SK-N-MC (cell line): Measurements from ENCODE around the gene DPEP3.

Experiments used
- DNase-seq: peaks from one replicate; pipeline ENCODE4 v3.0.0-alpha.2; 2011; ENCODE audit warnings: low read depth, low spot score
- H3K27ac ChIP-seq: fragments of 200-600 bp; sonication (generic); 2 replicates; pipeline ENCODE4 v1.5.1; 2016; ENCODE audit warnings: mixed run types
- H3K36me3 ChIP-seq: fragments of 200-600 bp; sonication (generic); 2 replicates; pipeline ENCODE4 v1.6.1; 2017; ENCODE audit warnings: antibody characterized with exemption, low read length, mixed read lengths; ENCODE audit not compliant: insufficient read depth
- H3K4me3 ChIP-seq: fragments of 200-600 bp; sonication (generic); 2 replicates; pipeline ENCODE4 v1.5.1; 2016
- H3K9ac ChIP-seq: fragments of 200-600 bp; sonication (generic); 2 replicates; pipeline ENCODE4 v1.8.0; 2017; ENCODE audit warnings: mixed run types, mixed read lengths; ENCODE audit not compliant: insufficient read length
- H3K9me3 ChIP-seq: fragments of 200-600 bp; sonication (generic); 2 replicates; pipeline ENCODE4 v1.6.1; 2017; ENCODE audit warnings: low read depth, mild to moderate bottlenecking, antibody characterized with exemption, low read length, moderate library complexity, mixed read lengths
- EZH2 ChIP-seq: fragments of 200-600 bp; sonication (generic); IDR thresholded peaks from one replicate; pipeline ENCODE4 v1.6.1; 2017; ENCODE audit warnings: antibody characterized with exemption
- FOXP2 ChIP-seq: optimal IDR thresholded peaks from 2 replicates; pipeline ENCODE3; 2011; ENCODE audit warnings: mild to moderate bottlenecking, moderate library complexity; ENCODE audit not compliant: insufficient read depth; ENCODE audit errors: extremely low read length, control extremely low read depth
- POLR2AphosphoS5 ChIP-seq: IDR thresholded peaks from 2 replicates; pipeline ENCODE4 v1.6.1; 2012; ENCODE audit warnings: mild to moderate bottlenecking, low read depth, low read length, borderline replicate concordance

DPEP3 gene

DNA sequence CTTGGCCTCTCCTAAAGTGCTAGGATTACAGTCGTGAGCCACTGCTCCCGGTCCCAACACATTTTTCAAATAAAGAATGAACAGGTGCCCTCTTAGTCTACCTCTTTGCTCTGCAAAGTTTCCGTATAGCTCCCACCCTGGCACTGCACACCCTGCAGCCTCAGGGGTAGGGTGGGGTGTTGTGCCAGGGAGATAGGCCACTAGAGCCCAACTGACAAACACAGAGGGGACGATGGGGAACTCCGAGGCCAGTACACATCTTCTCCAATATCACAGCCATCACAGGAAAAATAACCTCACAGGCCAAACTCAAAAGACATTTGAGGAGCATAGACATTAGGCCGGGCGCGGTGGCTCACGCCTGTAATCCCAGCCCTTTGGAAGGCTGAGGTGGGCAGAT is 9.2 kb downstream of the DPEP3 start:
- Histone ChIP-seq H3K9me3 (no peaks in the 10 kb centered on the region), H3K9ac (no peak overlapping the region), H3K4me3 (no peak overlapping the region), H3K36me3 (no peaks in the 10 kb centered on the region), H3K27ac (no peak overlapping the region)
- no peak for DNase-seq
- TF ChIP-seq POLR2AphosphoS5, result no peak
- no peak for TF ChIP-seq FOXP2
- no peak for TF ChIP-seq EZH2

DNA sequence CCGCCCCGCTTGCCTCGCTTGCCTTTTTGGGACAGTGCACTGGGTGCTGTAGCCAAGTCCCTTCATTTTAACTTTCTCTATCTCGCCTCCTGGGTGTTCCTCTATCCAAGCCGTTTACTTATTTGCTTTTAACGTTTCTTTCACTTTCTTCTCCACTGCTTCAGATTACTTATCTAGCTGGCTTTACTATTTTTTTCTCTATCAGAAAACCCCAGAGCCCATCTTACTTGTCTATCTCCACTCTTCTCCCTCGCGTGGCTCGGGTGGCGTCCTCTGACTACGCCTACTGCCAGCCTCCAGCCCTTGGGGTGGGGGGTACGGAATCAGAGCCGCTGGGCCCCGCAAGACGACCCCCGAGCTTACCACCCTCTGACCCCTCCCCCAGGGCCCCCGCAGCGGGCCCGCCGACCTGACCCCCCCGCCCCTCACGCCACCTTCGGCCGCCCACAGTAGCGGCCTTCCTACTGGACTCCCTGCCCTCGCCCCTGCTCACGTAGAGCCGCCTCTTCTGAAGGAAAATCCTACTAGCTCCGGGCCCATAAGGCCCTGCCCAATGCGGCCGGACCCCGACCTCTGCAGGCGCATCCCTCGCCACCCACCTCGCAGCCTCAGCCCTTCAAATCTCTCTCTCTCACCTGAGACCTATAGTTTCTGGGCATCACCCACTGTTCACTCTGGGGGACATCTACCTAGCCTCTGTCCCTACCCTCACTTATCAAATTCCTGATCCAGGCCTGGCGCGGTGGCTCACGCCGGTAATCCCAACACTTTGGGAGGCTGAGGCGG is 10.9 kb downstream of the DPEP3 start:
- Histone ChIP-seq H3K27ac (no peak overlapping the region), H3K4me3 (no peak overlapping the region), H3K36me3 (no peaks in the 10 kb centered on the region), H3K9me3 (no peaks in the 10 kb centered on the region), H3K9ac (no peak overlapping the region)
- TF ChIP-seq FOXP2 (no peak), EZH2 (no peak), POLR2AphosphoS5 (no peak)
- DNase-seq, result no peak

DNA sequence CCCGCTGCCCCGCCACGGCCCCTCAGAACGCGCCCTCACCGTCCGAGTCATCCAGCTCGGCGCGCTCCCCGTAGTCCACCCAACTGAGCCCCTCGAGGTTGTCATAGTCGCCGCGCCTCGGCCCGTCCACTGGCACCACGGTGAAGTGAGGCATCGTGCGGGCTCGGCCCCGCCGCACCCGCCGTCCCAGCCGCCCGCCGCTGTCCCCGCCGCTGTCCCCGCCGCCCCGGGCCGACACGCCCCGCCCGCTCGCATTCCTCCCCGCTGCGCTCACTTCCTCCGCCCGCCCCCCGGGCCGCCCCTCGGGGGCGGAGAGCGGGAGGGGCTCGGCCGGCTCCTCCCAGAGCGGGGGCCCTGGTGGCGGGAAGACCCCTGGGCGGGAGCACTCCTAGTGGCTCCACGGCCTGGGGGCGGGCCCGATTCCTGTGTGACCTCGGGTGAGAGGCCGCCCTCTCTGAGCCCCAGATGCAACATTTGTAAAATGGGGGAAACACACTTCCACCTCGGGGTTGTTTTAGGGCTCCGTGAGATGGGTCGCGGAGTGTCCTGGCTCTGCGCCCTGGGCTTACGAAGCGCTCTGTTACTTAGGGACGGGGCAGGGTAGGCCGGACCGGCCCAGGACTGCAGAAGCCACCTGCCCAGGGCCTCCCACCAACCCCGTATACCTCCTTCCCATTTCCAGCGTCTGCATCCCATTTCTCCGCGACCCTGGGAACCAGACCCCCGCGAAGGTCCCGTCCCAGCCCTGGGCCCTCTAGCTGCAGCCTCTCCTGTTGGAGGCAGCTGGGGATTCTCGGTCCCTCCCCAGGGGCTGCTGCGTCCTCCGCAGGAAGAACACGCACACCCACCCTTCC is 11.7 kb downstream of the DPEP3 start, which contains the start of gene SLC12A4:
SLC12A4 (minus strand) TSS at position 238 of the 854 bp plus-strand sequence; CDS start at position 154, 84 bp downstream.
- Histone ChIP-seq H3K36me3 (no peaks in the 10 kb centered on the region), H3K9ac (peak within 1 kb of the TSS; percentile 47), H3K27ac (no peak within 1 kb of the TSS), H3K9me3 (no peaks in the 10 kb centered on the region), H3K4me3 (peak within 1 kb of the TSS; percentile 76)
- TF ChIP-seq POLR2AphosphoS5 (no peak), FOXP2 (no peak), EZH2 (no peak)
- no peak for DNase-seq

DNA sequence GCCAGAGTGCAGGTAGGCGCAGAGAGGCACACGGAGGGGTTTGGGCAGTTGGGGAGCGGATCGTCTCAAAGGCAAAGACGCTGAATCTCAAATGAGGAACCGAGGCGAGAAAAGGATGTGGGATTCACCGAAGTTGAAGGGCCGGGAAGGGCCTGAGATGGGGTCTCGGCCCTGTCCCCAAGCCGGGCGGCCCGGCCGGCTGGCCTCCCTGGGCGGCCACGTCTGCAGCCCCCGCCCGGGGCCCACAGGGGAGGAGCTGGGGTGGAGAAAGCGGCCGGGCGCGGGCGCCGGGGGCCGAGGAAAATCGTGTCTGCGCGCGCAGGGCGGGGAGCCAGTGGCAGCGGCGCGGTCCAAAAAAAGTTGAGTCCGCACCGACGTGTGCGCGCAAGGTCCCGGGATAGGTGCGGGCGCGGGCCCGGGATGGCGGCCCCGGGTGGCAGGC is 12.3 kb downstream of the DPEP3 start:
- no peaks in the 10 kb centered on the region for H3K9me3 ChIP-seq
- no peaks in the 10 kb centered on the region for H3K36me3 ChIP-seq
- no peak overlapping the region for H3K27ac ChIP-seq
- TF ChIP-seq FOXP2 (no peak), POLR2AphosphoS5 (no peak), EZH2 (no peak)
- H3K4me3 ChIP-seq, result peak overlapping the region; percentile 76
- no peak for DNase-seq
- peak overlapping the region; percentile 47 for H3K9ac ChIP-seq

DNA sequence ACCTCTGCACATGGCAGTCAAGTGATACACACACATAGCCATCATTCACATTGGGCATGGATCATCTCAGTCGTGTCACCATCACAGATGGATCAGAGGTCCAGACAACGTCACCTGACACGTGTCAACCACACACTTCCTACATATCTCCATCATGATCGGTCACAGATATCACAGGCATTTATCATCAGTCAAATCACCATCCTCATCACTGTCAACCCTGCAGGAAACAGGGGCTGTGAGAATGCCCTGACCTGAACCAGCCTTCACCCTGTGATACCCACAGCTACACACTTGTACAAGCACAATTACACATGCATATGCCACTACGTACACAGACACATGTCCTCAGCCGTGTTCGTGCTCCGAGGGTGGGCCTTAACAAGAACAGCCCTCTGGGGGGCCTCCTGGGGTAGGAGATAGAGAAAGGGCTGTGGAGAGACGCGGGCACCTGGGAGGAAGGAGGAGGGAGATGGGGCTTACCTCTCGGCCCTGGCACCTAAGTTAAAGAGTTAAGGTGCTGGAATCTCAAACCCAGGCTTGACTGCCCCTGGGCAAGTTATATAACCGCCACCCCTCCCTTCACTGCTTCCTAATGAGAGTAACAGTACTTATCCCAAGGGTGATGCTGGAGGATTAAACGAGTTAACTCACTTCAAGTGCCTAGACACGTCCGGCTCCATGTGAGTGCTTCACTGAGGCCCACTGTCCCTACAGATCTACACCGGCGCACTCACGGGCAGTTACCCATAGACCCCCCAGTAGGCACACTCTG is 12.9 kb downstream of the DPEP3 start:
- no peak for DNase-seq
- H3K9me3 ChIP-seq, result no peaks in the 10 kb centered on the region
- H3K36me3 ChIP-seq, result no peaks in the 10 kb centered on the region
- peak overlapping the region; percentile 47 for H3K9ac ChIP-seq
- no peak overlapping the region for H3K27ac ChIP-seq
- H3K4me3 ChIP-seq, result peak overlapping the region; percentile 76
- TF ChIP-seq FOXP2 (no peak), EZH2 (no peak), POLR2AphosphoS5 (no peak)

DNA sequence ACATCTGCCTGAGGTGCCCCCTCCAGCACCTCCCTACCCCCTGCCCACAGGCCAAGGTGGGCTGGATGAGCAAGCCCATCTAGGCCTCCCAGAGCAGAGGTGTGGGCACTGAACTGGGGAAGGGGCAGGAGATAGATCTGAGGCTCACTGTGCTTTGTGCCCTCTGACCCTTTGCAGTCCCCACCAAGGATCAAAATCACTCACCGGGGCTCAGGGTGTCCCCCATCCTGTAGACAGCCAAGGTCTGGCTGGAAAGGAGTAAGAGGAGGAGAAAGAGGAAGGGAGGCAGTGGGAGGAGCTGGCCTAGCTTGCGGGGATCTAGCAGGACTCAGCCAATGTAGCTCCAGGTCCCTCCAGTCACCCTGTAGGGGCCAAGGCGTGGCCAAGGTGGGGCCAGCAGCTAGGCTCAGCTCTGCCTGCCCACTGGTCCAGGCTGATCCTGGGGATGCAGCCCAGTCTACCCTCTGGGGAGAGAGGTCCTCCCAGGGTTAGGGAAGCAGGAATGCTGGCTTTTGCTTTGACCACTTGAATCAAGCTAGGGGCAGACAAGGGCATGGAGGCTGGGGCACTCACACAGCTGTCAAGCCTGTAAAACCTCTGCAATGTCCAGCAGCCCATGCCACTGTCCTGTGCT is 13.6 kb downstream of the DPEP3 start:
- H3K36me3 ChIP-seq, result no peaks in the 10 kb centered on the region
- TF ChIP-seq POLR2AphosphoS5, result no peak
- no peak overlapping the region for H3K4me3 ChIP-seq
- no peak for DNase-seq
- H3K9me3 ChIP-seq, result no peaks in the 10 kb centered on the region
- no peak overlapping the region for H3K9ac ChIP-seq
- H3K27ac ChIP-seq, result no peak overlapping the region

DNA sequence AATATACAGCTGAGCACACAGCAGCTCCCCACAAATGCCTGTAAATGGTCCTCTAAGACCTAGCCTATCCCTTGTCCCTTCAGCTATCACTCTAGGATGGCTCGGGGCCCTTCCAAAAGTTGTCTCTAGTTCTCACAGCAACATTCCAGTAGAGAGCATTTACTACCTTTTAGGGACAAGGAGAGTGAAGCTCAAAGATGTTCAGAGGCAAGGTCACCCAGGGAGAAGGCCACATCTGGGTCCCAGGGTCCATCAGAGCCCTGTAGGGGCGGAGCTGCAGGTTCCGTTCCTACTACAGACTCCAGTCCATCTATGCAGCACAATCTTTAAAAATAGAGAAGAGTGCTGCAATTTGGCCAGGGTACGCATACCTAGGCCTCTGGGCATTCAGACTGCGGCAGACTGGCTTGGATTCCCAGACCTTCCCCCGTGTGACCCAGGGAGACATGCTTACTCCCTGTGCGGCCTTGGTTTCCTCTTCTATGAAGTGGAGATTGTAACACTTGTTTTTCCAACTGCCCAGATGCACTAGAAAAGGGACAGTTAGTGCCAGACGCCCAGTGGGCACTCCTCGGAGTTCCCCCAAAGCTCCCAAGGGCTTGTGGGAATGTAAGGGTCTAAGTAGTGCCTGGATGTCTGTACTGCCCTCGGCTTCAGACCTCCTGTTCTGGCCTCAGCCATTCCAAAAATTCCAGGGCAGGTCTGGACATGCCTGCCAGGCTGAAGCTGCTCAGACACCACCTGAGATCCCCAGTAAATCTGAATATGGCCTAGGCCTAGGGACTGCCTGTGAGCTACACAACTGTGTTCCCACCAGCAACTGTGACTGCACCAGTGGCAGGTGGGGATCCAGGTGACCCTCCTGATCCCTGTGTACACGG is 14.4 kb downstream of the DPEP3 start:
- no peak overlapping the region for H3K27ac ChIP-seq
- TF ChIP-seq POLR2AphosphoS5 (no peak), FOXP2 (no peak), EZH2 (no peak)
- DNase-seq, result no peak
- no peak overlapping the region for H3K9ac ChIP-seq
- H3K4me3 ChIP-seq, result no peak overlapping the region
- no peaks in the 10 kb centered on the region for H3K36me3 ChIP-seq
- no peaks in the 10 kb centered on the region for H3K9me3 ChIP-seq
